GM18505 (cell line): ENCODE data around the gene EYS.

ENCODE experiments used
- ATAC-seq: cut with Tn5 transposase; IDR thresholded peaks from one replicate; pipeline ENCODE4 v1.9.1; 2021; ENCODE audit not compliant: unreplicated experiment
- POLR2A ChIP-seq: IDR thresholded peaks from 4 replicates; pipeline ENCODE4 v1.6.1; 2011; ENCODE audit warnings: borderline replicate concordance; ENCODE audit not compliant: insufficient read depth, insufficient read length; ENCODE audit errors: extremely low read depth

EYS gene

GRCh38 chr6:65189236-65189881 is 517.7 kb downstream of the EYS start:
- ATAC-seq, result no peak
- no peak for TF ChIP-seq POLR2A

GRCh38 chr6:65186826-65187225 is 520.2 kb downstream of the EYS start:
- no peak for TF ChIP-seq POLR2A
- no peak for ATAC-seq

- ATAC-seq, result no peak
- TF ChIP-seq POLR2A, result no peak
These were observed 524.3 kb downstream of the EYS start for GRCh38 chr6:65182681-65183080.

GRCh38 chr6:65170273-65170672 is 536.8 kb downstream of the EYS start:
- no peak for TF ChIP-seq POLR2A
- ATAC-seq, result no peak

- TF ChIP-seq POLR2A, result no peak
- no peak for ATAC-seq
These were observed 545.4 kb downstream of the EYS start for GRCh38 chr6:65161661-65162060.

GRCh38 chr6:65157025-65157424 is 550.0 kb downstream of the EYS start:
- TF ChIP-seq POLR2A, result no peak
- ATAC-seq, result no peak

- TF ChIP-seq POLR2A, result no peak
- ATAC-seq, result no peak
These were observed 551.9 kb downstream of the EYS start for GRCh38 chr6:65155083-65155482.

- no peak for ATAC-seq
- no peak for TF ChIP-seq POLR2A
These were observed 557.2 kb downstream of the EYS start for GRCh38 chr6:65149841-65150240.

- no peak for TF ChIP-seq POLR2A
- ATAC-seq, result no peak
These were observed 558.2 kb downstream of the EYS start for GRCh38 chr6:65148839-65149238.

GRCh38 chr6:65135567-65135966 is 571.5 kb downstream of the EYS start:
- no peak for ATAC-seq

GRCh38 chr6:65126667-65127066 is 580.4 kb downstream of the EYS start:
- ATAC-seq, result no peak
- TF ChIP-seq POLR2A, result no peak

More at GRCh38 chr6:65135567-65135966, 571.5 kb downstream of the EYS start:
- TF ChIP-seq POLR2A, result no peak

- no peak for TF ChIP-seq POLR2A
- no peak for ATAC-seq
These were observed 583.5 kb downstream of the EYS start for GRCh38 chr6:65123521-65123920.

- ATAC-seq, result no peak
- no peak for TF ChIP-seq POLR2A
These were observed 589.1 kb downstream of the EYS start for GRCh38 chr6:65117817-65118409.

- no peak for TF ChIP-seq POLR2A
- ATAC-seq, result no peak
These were observed 590.7 kb downstream of the EYS start for GRCh38 chr6:65116326-65116725.
